ENCODE results near the gene C7orf33. TPM values are rescaled to one million over a fixed set of nuclear protein-coding genes. Genes with fewer than 3 reads are reported as not detected.
"Not testable (repeated sequence)": the region's sequence is repeated elsewhere in the genome, so short reads cannot be mapped to it uniquely, and the experiment has no call there.

The C7orf33 gene
- total RNA-seq, 3 donors from 2014 or later (not counting 1 experiment from before 2014, with no cell fraction given), result not detected

- peaks cover 20 to 29% of the 10 kb centered on the region in 2 donors for H3K4me1 Mint-ChIP-seq
- Histone ChIP-seq H3K36me3 (ENCODE audit: control insufficient read depth, insufficient read depth, low read length) (no peaks in the 10 kb centered on the region), H3K27ac (ENCODE audit: low read length) (no peak overlapping the region), H3K9me3 (ENCODE audit: control insufficient read depth, insufficient read depth, low read length) (no peaks in the 10 kb centered on the region), H3K4me1 (ENCODE audit: control insufficient read depth, insufficient read depth, low read length) (peaks cover 7% of the 10 kb centered on the region), H3K27me3 (ENCODE audit: control insufficient read depth, insufficient read depth, low read length) (no peaks in the 10 kb centered on the region), H3K4me3 (ENCODE audit: low read length) (no peak overlapping the region)
- 73% methylated on average over 4 of the region's 4 CpGs for WGBS (ENCODE audit: insufficient coverage)
- H3K27ac Mint-ChIP-seq, result peak overlapping the region; percentile 54 to 87
- ATAC-seq (no peak), DNase-seq (no peak)
- H3K4me3 Mint-ChIP-seq, result no peak overlapping the region
- TF ChIP-seq CTCF (IDR thresholded peaks at IDR 0.05), result no peak
- H3K9me3 Mint-ChIP-seq, result no peaks in the 10 kb centered on the region
- no peaks in the 10 kb centered on the region for H3K36me3 Mint-ChIP-seq
- peaks cover 0 to 3% of the 10 kb centered on the region in 2 donors for H3K27me3 Mint-ChIP-seq (ENCODE audit: low read depth in 2 of 2)
- intact Hi-C loops (cut with micrococcal nuclease), result no loop called here
Observed at GRCh38 chr7:148563583-148564274, 26.8 kb upstream of the C7orf33 start.

DNA sequence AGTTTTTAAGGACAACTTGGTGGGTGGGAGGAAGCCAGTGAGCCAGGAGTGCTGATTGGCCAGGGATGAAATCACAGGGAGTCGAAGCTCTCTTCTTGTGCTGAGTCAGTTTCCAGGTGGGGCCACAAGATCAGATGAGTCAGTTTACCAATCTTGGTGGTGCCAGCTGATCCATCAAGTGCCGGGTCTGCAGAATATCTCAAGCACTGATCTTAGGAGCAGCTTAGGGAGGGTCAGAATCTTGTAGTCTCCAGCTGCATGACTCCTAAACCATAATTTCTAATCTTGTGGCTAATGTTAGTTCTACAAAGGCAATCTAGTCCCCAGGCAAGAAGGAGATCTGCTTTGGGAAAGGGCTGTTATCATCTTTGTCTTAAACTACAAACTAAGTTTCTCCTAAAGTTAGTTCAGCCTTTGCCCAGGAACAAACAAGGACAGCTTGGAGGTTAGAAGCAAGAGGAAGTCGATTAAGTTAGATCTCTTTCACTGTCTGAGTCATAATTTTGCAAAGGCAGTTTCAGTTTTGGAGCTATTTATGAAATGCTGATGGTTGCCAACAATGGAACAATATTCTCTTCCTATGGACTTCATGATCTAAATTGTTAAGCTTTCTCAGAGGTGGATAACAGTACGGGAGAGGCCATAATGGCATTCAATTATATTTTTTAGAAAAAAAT lies 26.2 kb upstream of the C7orf33 start:
- H3K9me3 ChIP-seq (ENCODE audit: control insufficient read depth, insufficient read depth, low read length); H3K9me3 Mint-ChIP-seq; H3K4me3 ChIP-seq (ENCODE audit: low read length); H3K36me3 ChIP-seq (ENCODE audit: control insufficient read depth, insufficient read depth, low read length); intact Hi-C loops (cut with micrococcal nuclease); H3K4me1 ChIP-seq (ENCODE audit: control insufficient read depth, insufficient read depth, low read length); H3K27me3 Mint-ChIP-seq (ENCODE audit: low read depth in 2 of 2); H3K27me3 ChIP-seq (ENCODE audit: control insufficient read depth, insufficient read depth, low read length); H3K36me3 Mint-ChIP-seq: not testable (repeated sequence)
- 13% methylated on average over 3 of the region's 4 CpGs for WGBS (ENCODE audit: insufficient coverage)
- peak overlapping the region; percentile 54 to 87 for H3K27ac Mint-ChIP-seq
- ATAC-seq (peak in 2 of 3 donors; percentile 40 to 46), DNase-seq (peak in 1 of 2 donors; percentile 20)
- H3K27ac ChIP-seq (ENCODE audit: low read length), result peak overlapping the region; percentile 25
- H3K4me1 Mint-ChIP-seq, result peaks cover 13 to 22% of the 10 kb centered on the region in 2 donors
- H3K4me3 Mint-ChIP-seq, result peak overlapping the region; percentile 43

- peaks cover 11 to 19% of the 10 kb centered on the region in 2 donors for H3K4me1 Mint-ChIP-seq
- 94% methylated on average over 5 of the region's 6 CpGs for WGBS (ENCODE audit: insufficient coverage)
- peaks cover 7% of the 10 kb centered on the region for H3K4me1 ChIP-seq (ENCODE audit: control insufficient read depth, insufficient read depth, low read length)
- H3K27me3 ChIP-seq (ENCODE audit: control insufficient read depth, insufficient read depth, low read length), result no peaks in the 10 kb centered on the region
- no peak overlapping the region for H3K27ac ChIP-seq (ENCODE audit: low read length)
- no peaks in the 10 kb centered on the region for H3K36me3 Mint-ChIP-seq
- ATAC-seq (no peak), DNase-seq (no peak)
- H3K27me3 Mint-ChIP-seq (ENCODE audit: low read depth in 2 of 2), result peaks cover 5 to 12% of the 10 kb centered on the region in 2 donors
- no peaks in the 10 kb centered on the region for H3K9me3 ChIP-seq (ENCODE audit: control insufficient read depth, insufficient read depth, low read length)
- no peak overlapping the region for H3K4me3 Mint-ChIP-seq
- H3K9me3 Mint-ChIP-seq, result no peaks in the 10 kb centered on the region
- intact Hi-C loops (cut with micrococcal nuclease), result no loop called here
- no peaks in the 10 kb centered on the region for H3K36me3 ChIP-seq (ENCODE audit: control insufficient read depth, insufficient read depth, low read length)
- no peak overlapping the region for H3K4me3 ChIP-seq (ENCODE audit: low read length)
- TF ChIP-seq CTCF (IDR thresholded peaks at IDR 0.05), result no peak
- no peak overlapping the region for H3K27ac Mint-ChIP-seq
Observed at GRCh38 chr7:148566736-148567135, 23.8 kb upstream of the C7orf33 start.

GRCh38 chr7:148567524-148567923 lies 23.0 kb upstream of the C7orf33 start:
- H3K36me3 Mint-ChIP-seq, result no peaks in the 10 kb centered on the region
- Histone ChIP-seq H3K4me3 (ENCODE audit: low read length) (no peak overlapping the region), H3K9me3 (ENCODE audit: control insufficient read depth, insufficient read depth, low read length) (no peaks in the 10 kb centered on the region), H3K36me3 (ENCODE audit: control insufficient read depth, insufficient read depth, low read length) (no peaks in the 10 kb centered on the region), H3K4me1 (ENCODE audit: control insufficient read depth, insufficient read depth, low read length) (peaks cover 7% of the 10 kb centered on the region), H3K27me3 (ENCODE audit: control insufficient read depth, insufficient read depth, low read length) (no peaks in the 10 kb centered on the region), H3K27ac (ENCODE audit: low read length) (no peak overlapping the region)
- no peak for TF ChIP-seq CTCF (IDR thresholded peaks at IDR 0.05)
- H3K27me3 Mint-ChIP-seq (ENCODE audit: low read depth in 2 of 2), result peaks cover 5 to 12% of the 10 kb centered on the region in 2 donors
- DNase-seq, result no peak
- no peak overlapping the region for H3K27ac Mint-ChIP-seq
- H3K4me3 Mint-ChIP-seq, result no peak overlapping the region
- no peak for ATAC-seq
- H3K9me3 Mint-ChIP-seq, result no peaks in the 10 kb centered on the region
- peaks cover 11 to 19% of the 10 kb centered on the region in 2 donors for H3K4me1 Mint-ChIP-seq
- intact Hi-C loops (cut with micrococcal nuclease), result no loop called here
- WGBS (ENCODE audit: insufficient coverage), result 82% methylated on average over 4 of the region's 5 CpGs
